DND-41 (cell line): Measurements from ENCODE around the gene NFASC.

Experiments used
- ATAC-seq: fragments of 200-7000 bp; cut with Tn5 transposase; 3 replicates; pipeline ENCODE4 v1.9.1; 2021; ENCODE audit warnings: low read depth; ENCODE audit not compliant: insufficient read depth
- DNase-seq: peaks from one replicate; pipeline ENCODE4 v3.0.0-alpha.2; 2020
- H2AFZ ChIP-seq: 2 replicates; pipeline ENCODE4 v1.6.0; 2012; ENCODE audit warnings: low read depth, low read length
- H3K27ac ChIP-seq: 2 replicates; pipeline ENCODE4 v1.5.1; 2012; ENCODE audit warnings: low read length, inconsistent platforms
- H3K27me3 ChIP-seq: fragments of 200-600 bp; sonication (generic); 2 replicates; pipeline ENCODE4 v1.6.0; 2012; ENCODE audit warnings: low read length, mild to moderate bottlenecking, inconsistent platforms; ENCODE audit not compliant: insufficient read depth, poor library complexity
- H3K36me3 ChIP-seq: 2 replicates; pipeline ENCODE4 v1.5.1; 2012; ENCODE audit warnings: low read length, inconsistent platforms; ENCODE audit not compliant: insufficient read depth
- H3K4me1 ChIP-seq: 2 replicates; pipeline ENCODE4 v1.5.1; 2012; ENCODE audit warnings: mild to moderate bottlenecking, low read length; ENCODE audit not compliant: insufficient read depth
- H3K4me2 ChIP-seq: 2 replicates; pipeline ENCODE4 v1.6.0; 2012; ENCODE audit warnings: mild to moderate bottlenecking, moderate library complexity, low read length, inconsistent platforms; ENCODE audit not compliant: insufficient read depth
- H3K4me3 ChIP-seq, 2 experiments: fragments of 200-600 bp in 1 of 2; shearing (Covaris generic) in 1 of 2; 2 replicates each; pipeline ENCODE4 v1.5.1; 2012 to 2016; ENCODE audit warnings: inconsistent platforms in 2 of 2, low read length in 2 of 2, mild to moderate bottlenecking in 2 of 2, low read depth in 1 of 2, moderate library complexity in 1 of 2
- H3K79me2 ChIP-seq: 2 replicates; pipeline ENCODE4 v1.6.0; 2012; ENCODE audit warnings: low read length, inconsistent platforms; ENCODE audit not compliant: insufficient read depth
- H3K9ac ChIP-seq: 2 replicates; pipeline ENCODE4 v1.6.0; 2012; ENCODE audit warnings: low read depth, mild to moderate bottlenecking, inconsistent platforms, low read length, moderate library complexity
- H3K9me3 ChIP-seq: 2 replicates; pipeline ENCODE4 v1.5.1; 2012; ENCODE audit warnings: low read length, moderate library complexity, mild to moderate bottlenecking, inconsistent platforms; ENCODE audit not compliant: insufficient read depth, severe bottlenecking
- H4K20me1 ChIP-seq: 2 replicates; pipeline ENCODE4 v1.6.0; 2012; ENCODE audit warnings: low read length; ENCODE audit not compliant: insufficient read depth
- CTCF ChIP-seq: IDR thresholded peaks from 2 replicates; pipeline ENCODE4 v1.5.1; 2012; ENCODE audit warnings: borderline replicate concordance, low read length, moderate library complexity, mild to moderate bottlenecking; ENCODE audit not compliant: poor library complexity, severe bottlenecking; ENCODE audit errors: extremely low read depth
- EZH2 ChIP-seq: IDR thresholded peaks from 3 replicates; pipeline ENCODE4 v1.6.1; 2012; ENCODE audit warnings: borderline replicate concordance, low read depth, mild to moderate bottlenecking, moderate library complexity, low read length, inconsistent platforms; ENCODE audit not compliant: severe bottlenecking

NFASC gene

DNA sequence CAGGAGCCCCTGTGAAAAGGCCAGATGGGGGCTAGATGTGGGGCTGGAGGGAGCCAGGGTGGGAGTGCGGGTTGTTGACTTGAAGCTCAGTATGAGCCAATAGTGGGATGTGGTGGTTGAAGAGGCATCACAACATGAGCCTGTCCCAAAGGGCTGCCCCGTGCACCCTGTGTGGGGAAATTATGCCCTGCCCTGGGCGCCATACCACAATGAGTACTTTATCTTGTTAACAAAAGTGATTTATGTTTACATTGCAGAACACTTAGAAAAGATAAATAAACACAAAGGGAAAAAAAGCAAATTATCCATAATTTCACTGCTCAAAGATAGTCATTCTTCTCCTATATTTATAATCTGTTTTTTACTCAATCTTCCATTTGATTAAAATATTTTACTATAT lies 1.6 kb upstream of the NFASC start:
- Histone ChIP-seq H4K20me1 (no peaks in the 10 kb centered on the region), H3K27ac (no peak overlapping the region), H3K9ac (no peak overlapping the region), H3K79me2 (no peaks in the 10 kb centered on the region), H3K9me3 (no peaks in the 10 kb centered on the region), H3K4me1 (no peaks in the 10 kb centered on the region), H3K4me3 (no peak overlapping the region), H2AFZ (no peak overlapping the region), H3K36me3 (no peaks in the 10 kb centered on the region), H3K27me3 (no peaks in the 10 kb centered on the region), H3K4me2 (no peak overlapping the region)
- DNase-seq: no peak
- TF ChIP-seq EZH2: no peak
- no peak for TF ChIP-seq CTCF
- ATAC-seq: no peak

DNA sequence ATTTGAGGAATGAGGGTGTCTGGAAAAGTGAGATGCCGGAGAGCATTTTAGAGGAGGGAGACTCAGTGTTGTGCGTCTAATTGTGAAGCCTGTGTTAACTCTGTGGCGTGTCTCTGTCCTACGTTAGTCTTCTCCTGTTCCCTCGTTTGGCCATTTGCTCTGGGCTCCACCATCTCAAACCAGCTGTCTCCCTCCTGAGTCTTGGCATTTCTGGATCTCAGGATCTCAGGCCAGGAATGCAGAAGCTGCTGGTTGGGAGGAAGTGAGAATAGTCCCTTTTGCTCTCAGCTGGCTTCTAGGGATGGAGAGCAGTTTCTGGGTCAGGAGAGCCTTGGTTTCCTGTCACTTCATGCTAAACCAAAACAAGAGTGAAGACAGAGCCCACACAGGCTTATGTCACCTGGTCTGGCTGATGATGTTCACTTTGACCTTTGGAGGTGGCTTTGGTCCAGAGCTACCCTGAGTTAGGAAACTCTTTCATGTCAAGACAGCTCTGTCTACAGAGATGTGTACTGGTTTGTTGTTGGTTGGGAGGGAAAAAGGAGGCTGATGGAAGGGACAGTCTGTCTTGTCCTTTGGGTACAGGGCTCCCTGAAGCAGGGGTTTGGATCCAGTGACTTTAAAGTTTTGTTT lies 859 bp downstream of the NFASC start:
- Histone ChIP-seq H3K36me3 (no peaks in the 10 kb centered on the region), H4K20me1 (no peaks in the 10 kb centered on the region), H2AFZ (no peak overlapping the region), H3K27me3 (no peaks in the 10 kb centered on the region), H3K4me1 (no peaks in the 10 kb centered on the region), H3K79me2 (no peaks in the 10 kb centered on the region), H3K4me3 (no peak overlapping the region), H3K4me2 (no peak overlapping the region), H3K9me3 (no peaks in the 10 kb centered on the region), H3K27ac (no peak overlapping the region), H3K9ac (no peak overlapping the region)
- no peak for ATAC-seq
- DNase-seq: no peak
- TF ChIP-seq CTCF (no peak), EZH2 (no peak)

- no peaks in the 10 kb centered on the region for H3K4me1 ChIP-seq
- TF ChIP-seq EZH2 (no peak), CTCF (no peak)
- H3K27ac ChIP-seq: no peak overlapping the region
- H3K4me3 ChIP-seq: no peak overlapping the region
- no peak overlapping the region for H3K9ac ChIP-seq
- no peaks in the 10 kb centered on the region for H3K27me3 ChIP-seq
- no peak overlapping the region for H2AFZ ChIP-seq
- no peaks in the 10 kb centered on the region for H4K20me1 ChIP-seq
- ATAC-seq: no peak
- H3K36me3 ChIP-seq: no peaks in the 10 kb centered on the region
- no peak for DNase-seq
- H3K4me2 ChIP-seq: no peak overlapping the region
- H3K9me3 ChIP-seq: no peaks in the 10 kb centered on the region
- no peaks in the 10 kb centered on the region for H3K79me2 ChIP-seq
Observed at GRCh38 chr1:204872262-204872881, 1.7 kb downstream of the NFASC start.
